Panc1 (cell line): ENCODE measurements around the gene CTXN1. TPM values are rescaled to one million over a fixed set of nuclear protein-coding genes. Genes with fewer than 3 reads are reported as not detected.

Experiments used
- ATAC-seq: fragments of 200-7000 bp; cut with Tn5 transposase; 2 replicates; pipeline ENCODE4 v1.9.1; 2020; ENCODE audit warnings: mild to moderate bottlenecking, moderate library complexity
- BruUV-seq: library from RNA; stranded (reverse); fragments of 400-500 nt; replicated peaks from 2 replicates; lab custom pipeline; 2021; lab: Mats Ljungman, UMichigan
- CTCF ChIA-PET: fragments of 300-600 bp; sonication (Branson Sonifier 250); formaldehyde crosslinking; loops from one replicate; lab custom pipeline; 2022; ENCODE audit warnings: antibody characterized with exemption; lab: Charles Lee
- POLR2A ChIA-PET: fragments of 300-600 bp; sonication (Branson Sonifier 250); formaldehyde crosslinking; loops from one replicate; lab custom pipeline; 2022; ENCODE audit warnings: antibody characterized with exemption; lab: Charles Lee
- DNase-seq: peaks from one replicate; pipeline ENCODE4 v3.0.0-alpha.2; 2010; ENCODE audit warnings: low read depth, low spot score
- H3K27ac ChIP-seq: 2 replicates; pipeline ENCODE4 v1.5.1; 2011; ENCODE audit warnings: mild to moderate bottlenecking, low read length, inconsistent platforms
- H3K27me3 ChIP-seq: fragments of 200-500 bp; sonication (Bioruptor generic); 2 replicates; pipeline ENCODE4 v1.6.0; 2014; ENCODE audit warnings: low read length, inconsistent platforms; ENCODE audit not compliant: control insufficient read depth, insufficient read depth
- H3K36me3 ChIP-seq: fragments of 200-500 bp; sonication (Bioruptor generic); 2 replicates; pipeline ENCODE4 v1.5.1; 2014; ENCODE audit warnings: inconsistent platforms, mild to moderate bottlenecking, low read length, moderate library complexity; ENCODE audit not compliant: control insufficient read depth, insufficient read depth
- H3K4me1 ChIP-seq: 2 replicates; pipeline ENCODE4 v1.5.1; 2011; ENCODE audit warnings: inconsistent platforms, mild to moderate bottlenecking, low read length, moderate library complexity; ENCODE audit not compliant: control insufficient read depth, insufficient read depth
- H3K4me3 ChIP-seq, 2 experiments: 2 replicates each; pipeline ENCODE4 v1.5.1; 2011 to 2012; ENCODE audit warnings: low read depth in 2 of 2, low read length in 2 of 2, mild to moderate bottlenecking in 2 of 2, inconsistent platforms in 1 of 2, moderate library complexity in 1 of 2
- H3K9me3 ChIP-seq: fragments of 200-500 bp; sonication (Bioruptor generic); 2 replicates; pipeline ENCODE4 v1.5.1; 2014; ENCODE audit warnings: low read depth, mild to moderate bottlenecking, inconsistent platforms, low read length, moderate library complexity; ENCODE audit not compliant: control insufficient read depth, insufficient read depth
- CTCF ChIP-seq: fragments of 450-650 bp; IDR thresholded peaks from 2 replicates; pipeline ENCODE4 v1.5.1; 2017; ENCODE audit warnings: mild to moderate bottlenecking
- POLR2AphosphoS5 ChIP-seq: IDR thresholded peaks from 2 replicates; pipeline ENCODE4 v1.6.1; 2012; ENCODE audit warnings: mild to moderate bottlenecking, low read depth, low read length, moderate library complexity
- REST ChIP-seq, 2 experiments: IDR thresholded peaks; 2 replicates each; pipeline ENCODE4 v1.6.1; 2011 to 2012; ENCODE audit warnings: low read depth in 2 of 2, control low read depth in 1 of 2, low read length in 1 of 2, mild to moderate bottlenecking in 1 of 2, moderate library complexity in 1 of 2; ENCODE audit not compliant: insufficient read depth in 1 of 2
- SIN3A ChIP-seq: IDR thresholded peaks from 2 replicates; pipeline ENCODE4 v1.6.1; 2012; ENCODE audit warnings: low read depth, mild to moderate bottlenecking, low read length, moderate library complexity, borderline replicate concordance; ENCODE audit not compliant: insufficient read depth
- TCF7L2 ChIP-seq: IDR thresholded peaks from 2 replicates; pipeline ENCODE4 v1.6.1; 2011; ENCODE audit warnings: mild to moderate bottlenecking, low read depth, low read length, inconsistent platforms
- in situ Hi-C: cut with HindIII; loops from 2 replicates; pipeline ENCODE4 v1.10.0; 2016; ENCODE audit warnings: low sequenced_read_pairs, low pct_unique_long_range_greater_than_20kb
- intact Hi-C: fragments of 100-400 bp; cut with micrococcal nuclease; formaldehyde crosslinking; loops from one replicate; pipeline ENCODE4 v1.10.0; 2022; ENCODE audit not compliant: unreplicated experiment
- total RNA-seq: library from RNA; stranded (reverse); gene quantifications from one replicate; pipeline ENCODE4 v1.2.1, GENCODE V29; 2021; ENCODE audit not compliant: unreplicated experiment

Gene CTXN1
- total RNA-seq, 1 experiment from 2014 or later = 89.4 TPM

GRCh38 chr19:7923295-7924191 is 2.4 kb downstream of the CTXN1 start:
- DNase-seq (no peak), ATAC-seq (no peak)
- Histone ChIP-seq H3K9me3 (no peaks in the 10 kb centered on the region), H3K27ac (peak overlapping the region; percentile 0; the same call in 1 of the 2 replicates), H3K4me3 (no peak overlapping the region; a peak in 1 of 4 replicates), H3K36me3 (no peaks in the 10 kb centered on the region; the same call in 1 of the 2 replicates), H3K27me3 (no peaks in the 10 kb centered on the region), H3K4me1 (peaks cover 40% of the 10 kb centered on the region)
- ChIA-PET CTCF (interaction anchor here (0.5 kb wide), 1 partner anchor 21 kb away, joined by 3 read pairs; no protein-coding TSS in a partner anchor), POLR2A (no interaction called here)
- TF ChIP-seq POLR2AphosphoS5 (peak; percentile 59), SIN3A (no peak), CTCF (no peak), REST (IDR thresholded peaks at IDR 0.05; ENCODE audit: insufficient read depth in 1 of 2, low read depth in 2 of 2, low read length in 1 of 2) (no peak)
- in situ Hi-C loops = no loop called here
- BruUV-seq = no TSS peak
- intact Hi-C loops = no loop called here

GRCh38 chr19:7922836-7923195 is 3.1 kb downstream of the CTXN1 start:
- in situ Hi-C loops = no loop called here
- intact Hi-C loops = no loop called here
- Histone ChIP-seq H3K4me1 (peaks cover 33% of the 10 kb centered on the region), H3K4me3 (no peak overlapping the region), H3K9me3 (no peaks in the 10 kb centered on the region), H3K36me3 (no peaks in the 10 kb centered on the region; the same call in 1 of the 2 replicates), H3K27ac (no peak overlapping the region), H3K27me3 (no peaks in the 10 kb centered on the region)
- TF ChIP-seq POLR2AphosphoS5 (no peak), REST (IDR thresholded peaks at IDR 0.05; ENCODE audit: insufficient read depth in 1 of 2, low read depth in 2 of 2, low read length in 1 of 2) (no peak), SIN3A (no peak), TCF7L2 (no peak), CTCF (no peak)
- ChIA-PET CTCF (no interaction called here), POLR2A (no interaction called here)
- no TSS peak for BruUV-seq
- no peak for ATAC-seq
- no peak for DNase-seq
